Smooth muscle cell (in vitro differentiated cells): ENCODE data around the gene PMIS2. TPM values are rescaled to one million over a fixed set of nuclear protein-coding genes. Genes with fewer than 3 reads are reported as not detected.

ENCODE experiments used
- DNase-seq: peaks from one replicate; lab custom pipeline; 2025; ENCODE audit not compliant: unreplicated experiment; lab: John Stamatoyannopoulos, UW
- H2AFZ ChIP-seq: fragments of 200-600 bp; sonication (generic); 2 replicates; pipeline ENCODE4 v1.6.0; 2016; ENCODE audit warnings: antibody characterized with exemption, low read depth, mild to moderate bottlenecking
- H3F3A ChIP-seq: fragments of 200-600 bp; sonication (generic); 2 replicates; pipeline ENCODE4 v1.6.0; 2017; ENCODE audit warnings: antibody characterized with exemption, low read depth
- H3K27ac ChIP-seq: fragments of 200-600 bp; sonication (generic); 2 replicates; pipeline ENCODE4 v1.5.1; 2016; ENCODE audit warnings: low read depth, mild to moderate bottlenecking
- H3K27me3 ChIP-seq: fragments of 200-600 bp; sonication (generic); 2 replicates; pipeline ENCODE4 v1.6.1; 2016; ENCODE audit warnings: low read depth, mild to moderate bottlenecking
- H3K36me3 ChIP-seq: fragments of 200-600 bp; sonication (generic); 2 replicates; pipeline ENCODE4 v1.5.1; 2016; ENCODE audit warnings: low read depth
- H3K4me1 ChIP-seq: fragments of 200-600 bp; sonication (generic); 2 replicates; pipeline ENCODE4 v1.5.1; 2016; ENCODE audit warnings: low read depth
- H3K4me2 ChIP-seq: fragments of 200-600 bp; sonication (generic); 2 replicates; pipeline ENCODE4 v1.6.0; 2016; ENCODE audit warnings: mild to moderate bottlenecking
- H3K4me3 ChIP-seq: fragments of 200-600 bp; sonication (generic); 2 replicates; pipeline ENCODE4 v1.5.1; 2016; ENCODE audit warnings: mild to moderate bottlenecking
- H3K79me2 ChIP-seq: fragments of 200-600 bp; sonication (generic); 2 replicates; pipeline ENCODE4 v1.6.0; 2016; ENCODE audit warnings: low read depth, mild to moderate bottlenecking
- H3K9ac ChIP-seq: fragments of 200-600 bp; sonication (generic); 2 replicates; pipeline ENCODE4 v1.6.0; 2016; ENCODE audit warnings: low read depth
- H3K9me3 ChIP-seq: fragments of 200-600 bp; sonication (generic); replicated peaks from 2 replicates; pipeline ENCODE4 v1.5.1; 2016; ENCODE audit warnings: low read depth
- H4K20me1 ChIP-seq: fragments of 200-600 bp; sonication (generic); 2 replicates; pipeline ENCODE4 v1.6.0; 2016; ENCODE audit warnings: low read depth
- CTCF ChIP-seq: fragments of 200-600 bp; sonication (generic); IDR thresholded peaks from 2 replicates; pipeline ENCODE4 v1.5.1; 2017; ENCODE audit warnings: borderline replicate concordance, mild to moderate bottlenecking, antibody characterized with exemption; ENCODE audit not compliant: insufficient read depth, poor library complexity, severe bottlenecking
- WGBS: methylation state at CpG from one replicate; pipeline ENCODE4 v1.1.7; 2016; ENCODE audit warnings: low lambda C conversion rate; 5-methylcytosine and 5-hydroxymethylcytosine counted together
- polyA plus RNA-seq: library from polyadenylated mRNA; unstranded; fragments of >200 nt; fragmentation: Nextera tagmentation; extraction: Ambion mirVana; gene quantifications from 2 replicates; pipeline ENCODE4 v1.2.1, GENCODE V29; 2016
- total RNA-seq: library from RNA; depleted of rRNA; stranded (reverse); fragments of >200 nt; gene quantifications from 2 replicates; pipeline ENCODE4 v1.2.3, GENCODE V29; 2014

The PMIS2 gene
- total and polyA plus RNA-seq, 2 experiments from 2014 or later, result not detected

GRCh38 chr19:35549174-35549788 is 36.7 kb upstream of the PMIS2 start:
- no peak for DNase-seq
- Histone ChIP-seq H3K27me3 (no peaks in the 10 kb centered on the region), H3K4me1 (peaks cover 14% of the 10 kb centered on the region), H4K20me1 (no peaks in the 10 kb centered on the region), H3K27ac (no peak overlapping the region), H3K4me2 (no peak overlapping the region), H2AFZ (no peak overlapping the region), H3K9me3 (no peaks in the 10 kb centered on the region), H3K79me2 (peaks cover 11% of the 10 kb centered on the region), H3K9ac (no peak overlapping the region), H3K36me3 (no peaks in the 10 kb centered on the region), H3K4me3 (no peak overlapping the region), H3F3A (no peaks in the 10 kb centered on the region)
- 28% methylated on average over 6 of the region's 6 CpGs for WGBS
- peak; percentile 71 for TF ChIP-seq CTCF

- TF ChIP-seq CTCF, result no peak
- Histone ChIP-seq H3K4me1 (peaks cover 8% of the 10 kb centered on the region), H3K4me3 (no peak overlapping the region), H3F3A (no peaks in the 10 kb centered on the region), H2AFZ (no peak overlapping the region), H3K4me2 (no peak overlapping the region), H3K27me3 (no peaks in the 10 kb centered on the region), H3K79me2 (peaks cover 11% of the 10 kb centered on the region), H3K36me3 (no peaks in the 10 kb centered on the region), H4K20me1 (no peaks in the 10 kb centered on the region), H3K27ac (no peak overlapping the region), H3K9ac (no peak overlapping the region), H3K9me3 (no peaks in the 10 kb centered on the region)
- no peak for DNase-seq
- WGBS, result 93% methylated on average over 15 of the region's 15 CpGs
These were observed 36.0 kb upstream of the PMIS2 start for GRCh38 chr19:35549879-35550523.

- Histone ChIP-seq H3K27ac (no peak overlapping the region), H3K9me3 (no peaks in the 10 kb centered on the region), H4K20me1 (no peaks in the 10 kb centered on the region), H3F3A (no peaks in the 10 kb centered on the region), H2AFZ (no peak overlapping the region), H3K9ac (no peak overlapping the region), H3K36me3 (no peaks in the 10 kb centered on the region), H3K4me2 (no peak overlapping the region), H3K4me1 (peaks cover 5% of the 10 kb centered on the region), H3K79me2 (peaks cover 3% of the 10 kb centered on the region), H3K4me3 (no peak overlapping the region), H3K27me3 (no peaks in the 10 kb centered on the region)
- 95% methylated on average over 21 of the region's 21 CpGs for WGBS
- no peak for DNase-seq
- TF ChIP-seq CTCF, result no peak
These were observed 34.7 kb upstream of the PMIS2 start for GRCh38 chr19:35551091-35551810.
